ENCODE data around the gene SLC6A20.

The SLC6A20 gene

GRCh38 chr3:45821127-45821526, 24.8 kb upstream of the SLC6A20 start:
- Histone ChIP-seq H3K4me1 (ENCODE audit: control insufficient read depth, insufficient read depth, low read length) (no peaks in the 10 kb centered on the region), H3K9me3 (ENCODE audit: control insufficient read depth, insufficient read depth, low read depth, low read length) (peaks cover 6% of the 10 kb centered on the region; the same call in 1 of the 2 replicates), H3K36me3 (ENCODE audit: control insufficient read depth, insufficient read depth, low read length) (no peaks in the 10 kb centered on the region), H3K4me3 (ENCODE audit: low read depth, low read length) (no peak overlapping the region), H3K27me3 (ENCODE audit: control insufficient read depth, insufficient read depth, low read length) (no peaks in the 10 kb centered on the region), H3K27ac (ENCODE audit: low read depth, low read length) (no peak overlapping the region), H3K9ac (ENCODE audit: low read length) (no peak overlapping the region)

GRCh38 chr3:45819543-45819942, 23.2 kb upstream of the SLC6A20 start:
- H3K4me3 ChIP-seq (ENCODE audit: low read depth, low read length), result no peak overlapping the region

GRCh38 chr3:45817831-45818522, 21.6 kb upstream of the SLC6A20 start:
- H3K9ac ChIP-seq (ENCODE audit: low read length), result no peak overlapping the region
- no peaks in the 10 kb centered on the region for H3K27me3 ChIP-seq (ENCODE audit: control insufficient read depth, insufficient read depth, low read length)
- H3K27ac ChIP-seq (ENCODE audit: low read depth, low read length), result no peak overlapping the region
- H3K4me3 ChIP-seq (ENCODE audit: low read depth, low read length), result no peak overlapping the region
- no peaks in the 10 kb centered on the region for H3K4me1 ChIP-seq (ENCODE audit: control insufficient read depth, insufficient read depth, low read length)
- no peaks in the 10 kb centered on the region for H3K36me3 ChIP-seq (ENCODE audit: control insufficient read depth, insufficient read depth, low read length)
- H3K9me3 ChIP-seq (ENCODE audit: control insufficient read depth, insufficient read depth, low read depth, low read length), result peaks cover 6% of the 10 kb centered on the region; the same call in 1 of the 2 replicates

More at GRCh38 chr3:45819543-45819942, 23.2 kb upstream of the SLC6A20 start:
- Histone ChIP-seq H3K27ac (ENCODE audit: low read depth, low read length) (no peak overlapping the region), H3K4me1 (ENCODE audit: control insufficient read depth, insufficient read depth, low read length) (no peaks in the 10 kb centered on the region), H3K27me3 (ENCODE audit: control insufficient read depth, insufficient read depth, low read length) (no peaks in the 10 kb centered on the region), H3K9ac (ENCODE audit: low read length) (no peak overlapping the region), H3K36me3 (ENCODE audit: control insufficient read depth, insufficient read depth, low read length) (no peaks in the 10 kb centered on the region), H3K9me3 (ENCODE audit: control insufficient read depth, insufficient read depth, low read depth, low read length) (peaks cover 6% of the 10 kb centered on the region; the same call in 1 of the 2 replicates)

- H3K27ac ChIP-seq (ENCODE audit: low read depth, low read length), result no peak overlapping the region
- no peaks in the 10 kb centered on the region for H3K36me3 ChIP-seq (ENCODE audit: control insufficient read depth, insufficient read depth, low read length)
- H3K4me1 ChIP-seq (ENCODE audit: control insufficient read depth, insufficient read depth, low read length), result no peaks in the 10 kb centered on the region
- no peaks in the 10 kb centered on the region for H3K27me3 ChIP-seq (ENCODE audit: control insufficient read depth, insufficient read depth, low read length)
- no peak overlapping the region for H3K4me3 ChIP-seq (ENCODE audit: low read depth, low read length)
- H3K9me3 ChIP-seq (ENCODE audit: control insufficient read depth, insufficient read depth, low read depth, low read length), result peaks cover 6% of the 10 kb centered on the region; the same call in 1 of the 2 replicates
- no peak overlapping the region for H3K9ac ChIP-seq (ENCODE audit: low read length)
Measured at GRCh38 chr3:45816544-45816943, 20.2 kb upstream of the SLC6A20 start.

GRCh38 chr3:45814322-45814721, 18.0 kb upstream of the SLC6A20 start:
- Histone ChIP-seq H3K4me3 (ENCODE audit: low read depth, low read length) (no peak overlapping the region), H3K9ac (ENCODE audit: low read length) (no peak overlapping the region), H3K27ac (ENCODE audit: low read depth, low read length) (no peak overlapping the region), H3K4me1 (ENCODE audit: control insufficient read depth, insufficient read depth, low read length) (no peaks in the 10 kb centered on the region), H3K27me3 (ENCODE audit: control insufficient read depth, insufficient read depth, low read length) (no peaks in the 10 kb centered on the region), H3K9me3 (ENCODE audit: control insufficient read depth, insufficient read depth, low read depth, low read length) (peaks cover 6% of the 10 kb centered on the region; the same call in 1 of the 2 replicates), H3K36me3 (ENCODE audit: control insufficient read depth, insufficient read depth, low read length) (no peaks in the 10 kb centered on the region)

GRCh38 chr3:45807681-45808540, 11.6 kb upstream of the SLC6A20 start:
- H3K27me3 ChIP-seq (ENCODE audit: control insufficient read depth, insufficient read depth, low read length), result peaks cover 2% of the 10 kb centered on the region; the same call in 1 of the 2 replicates
- no peak overlapping the region for H3K4me3 ChIP-seq (ENCODE audit: low read depth, low read length)

GRCh38 chr3:45807133-45807532, 10.8 kb upstream of the SLC6A20 start:
- H3K4me1 ChIP-seq (ENCODE audit: control insufficient read depth, insufficient read depth, low read length), result no peaks in the 10 kb centered on the region

More at GRCh38 chr3:45807681-45808540, 11.6 kb upstream of the SLC6A20 start:
- Histone ChIP-seq H3K4me1 (ENCODE audit: control insufficient read depth, insufficient read depth, low read length) (no peaks in the 10 kb centered on the region), H3K9me3 (ENCODE audit: control insufficient read depth, insufficient read depth, low read depth, low read length) (no peaks in the 10 kb centered on the region), H3K27ac (ENCODE audit: low read depth, low read length) (no peak overlapping the region), H3K9ac (ENCODE audit: low read length) (no peak overlapping the region), H3K36me3 (ENCODE audit: control insufficient read depth, insufficient read depth, low read length) (no peaks in the 10 kb centered on the region)

GRCh38 chr3:45806072-45806471, 9.7 kb upstream of the SLC6A20 start:
- Histone ChIP-seq H3K36me3 (ENCODE audit: control insufficient read depth, insufficient read depth, low read length) (no peaks in the 10 kb centered on the region), H3K4me1 (ENCODE audit: control insufficient read depth, insufficient read depth, low read length) (no peaks in the 10 kb centered on the region), H3K9me3 (ENCODE audit: control insufficient read depth, insufficient read depth, low read depth, low read length) (no peaks in the 10 kb centered on the region), H3K4me3 (ENCODE audit: low read depth, low read length) (no peak overlapping the region), H3K27me3 (ENCODE audit: control insufficient read depth, insufficient read depth, low read length) (peaks cover 2% of the 10 kb centered on the region; the same call in 1 of the 2 replicates), H3K27ac (ENCODE audit: low read depth, low read length) (no peak overlapping the region), H3K9ac (ENCODE audit: low read length) (no peak overlapping the region)

More at GRCh38 chr3:45807133-45807532, 10.8 kb upstream of the SLC6A20 start:
- Histone ChIP-seq H3K4me3 (ENCODE audit: low read depth, low read length) (no peak overlapping the region), H3K27ac (ENCODE audit: low read depth, low read length) (no peak overlapping the region), H3K9ac (ENCODE audit: low read length) (no peak overlapping the region), H3K27me3 (ENCODE audit: control insufficient read depth, insufficient read depth, low read length) (peaks cover 2% of the 10 kb centered on the region; the same call in 1 of the 2 replicates), H3K36me3 (ENCODE audit: control insufficient read depth, insufficient read depth, low read length) (no peaks in the 10 kb centered on the region), H3K9me3 (ENCODE audit: control insufficient read depth, insufficient read depth, low read depth, low read length) (no peaks in the 10 kb centered on the region)

- no peaks in the 10 kb centered on the region for H3K9me3 ChIP-seq (ENCODE audit: control insufficient read depth, insufficient read depth, low read depth, low read length)
- no peak overlapping the region for H3K27ac ChIP-seq (ENCODE audit: low read depth, low read length)
- H3K36me3 ChIP-seq (ENCODE audit: control insufficient read depth, insufficient read depth, low read length), result no peaks in the 10 kb centered on the region
- no peak overlapping the region for H3K9ac ChIP-seq (ENCODE audit: low read length)
- H3K4me3 ChIP-seq (ENCODE audit: low read depth, low read length), result no peak overlapping the region
- peaks cover 16% of the 10 kb centered on the region; the same call in 1 of the 2 replicates for H3K27me3 ChIP-seq (ENCODE audit: control insufficient read depth, insufficient read depth, low read length)
- no peaks in the 10 kb centered on the region for H3K4me1 ChIP-seq (ENCODE audit: control insufficient read depth, insufficient read depth, low read length)
Measured at GRCh38 chr3:45803252-45803935, 7.1 kb upstream of the SLC6A20 start.

GRCh38 chr3:45802146-45802545, 5.8 kb upstream of the SLC6A20 start:
- H3K4me3 ChIP-seq (ENCODE audit: low read depth, low read length), result no peak overlapping the region
- no peaks in the 10 kb centered on the region for H3K4me1 ChIP-seq (ENCODE audit: control insufficient read depth, insufficient read depth, low read length)
- no peaks in the 10 kb centered on the region for H3K9me3 ChIP-seq (ENCODE audit: control insufficient read depth, insufficient read depth, low read depth, low read length)
- H3K27ac ChIP-seq (ENCODE audit: low read depth, low read length), result no peak overlapping the region
- peaks cover 29% of the 10 kb centered on the region for H3K27me3 ChIP-seq (ENCODE audit: control insufficient read depth, insufficient read depth, low read length)
- H3K36me3 ChIP-seq (ENCODE audit: control insufficient read depth, insufficient read depth, low read length), result no peaks in the 10 kb centered on the region
- H3K9ac ChIP-seq (ENCODE audit: low read length), result no peak overlapping the region
